OCI-LY3 (cell line): ENCODE measurements around the gene PPP1R9A.

Experiments
- H2AFZ ChIP-seq: fragments of 200-600, 300-600 bp; shearing (Covaris generic); 2 replicates; pipeline ENCODE4 v1.6.0; 2014; ENCODE audit warnings: antibody characterized with exemption, low read depth, low read length
- H3K27ac ChIP-seq: fragments of 200-600, 300-600 bp; sonication (generic); 2 replicates; pipeline ENCODE4 v1.5.1; 2014; ENCODE audit warnings: mild to moderate bottlenecking, low read length, moderate library complexity, mixed read lengths
- H3K27me3 ChIP-seq: fragments of 200-600, 300-600 bp; sonication (generic); 2 replicates; pipeline ENCODE4 v1.6.1; 2014; ENCODE audit warnings: low read depth, low read length, mixed read lengths
- H3K36me3 ChIP-seq: fragments of 200-600, 300-600 bp; sonication (generic); replicated peaks from 2 replicates; pipeline ENCODE3; 2014; ENCODE audit warnings: low read depth, low read length, mixed read lengths
- H3K4me1 ChIP-seq: fragments of 300-600, 200-600 bp; sonication (generic); 2 replicates; pipeline ENCODE4 v1.6.1; 2014; ENCODE audit warnings: low read length, mixed read lengths
- H3K4me2 ChIP-seq: fragments of 200-600, 300-600 bp; sonication (generic); 2 replicates; pipeline ENCODE4 v1.6.1; 2014; ENCODE audit warnings: low read length, mixed read lengths
- H3K4me3 ChIP-seq: fragments of 300-600, 200-600 bp; sonication (generic); 2 replicates; pipeline ENCODE4 v1.5.1; 2014; ENCODE audit warnings: antibody characterized with exemption, mild to moderate bottlenecking, low read length, moderate library complexity
- H3K79me2 ChIP-seq: fragments of 300-600, 200-600 bp; shearing (Covaris generic); 2 replicates; pipeline ENCODE4 v1.6.1; 2014; ENCODE audit warnings: mild to moderate bottlenecking, low read length, mixed read lengths
- H3K9ac ChIP-seq: fragments of 300-600, 200-600 bp; shearing (Covaris generic); 2 replicates; pipeline ENCODE4 v1.6.0; 2014; ENCODE audit warnings: mild to moderate bottlenecking, low read length, moderate library complexity
- H3K9me3 ChIP-seq: fragments of 200-600, 300-600 bp; shearing (Covaris generic); 2 replicates; pipeline ENCODE4 v1.6.1; 2014; ENCODE audit warnings: low read length, mixed read lengths; ENCODE audit not compliant: insufficient read depth
- H4K20me1 ChIP-seq: fragments of 200-600, 300-600 bp; sonication (generic); 2 replicates; pipeline ENCODE4 v1.6.1; 2016; ENCODE audit warnings: low read length, mixed read lengths; ENCODE audit not compliant: insufficient read depth
- CTCF ChIP-seq: fragments of 200-600, 300-600 bp; sonication (generic); IDR thresholded peaks from 2 replicates; pipeline ENCODE4 v1.5.1; 2014; ENCODE audit warnings: antibody characterized with exemption, low read length, low read depth
- EZH2phosphoT487 ChIP-seq: fragments of 200-600 bp; shearing (Covaris generic); IDR thresholded peaks from 2 replicates; pipeline ENCODE4 v1.6.1; 2018; ENCODE audit warnings: antibody characterized with exemption, mixed run types, low read depth

The PPP1R9A gene

GRCh38 chr7:95052566-95053094 lies 145.2 kb downstream of the PPP1R9A start:
- no peaks in the 10 kb centered on the region for H4K20me1 ChIP-seq
- no peak overlapping the region for H3K4me3 ChIP-seq
- no peak overlapping the region for H3K27ac ChIP-seq
- no peak overlapping the region for H3K9ac ChIP-seq
- no peaks in the 10 kb centered on the region for H3K9me3 ChIP-seq
- H3K36me3 ChIP-seq, result no peaks in the 10 kb centered on the region
- TF ChIP-seq CTCF, result no peak
- no peak for TF ChIP-seq EZH2phosphoT487
- H3K4me2 ChIP-seq, result no peak overlapping the region
- peaks cover 12% of the 10 kb centered on the region; the same call in 1 of the 2 replicates for H3K27me3 ChIP-seq
- no peaks in the 10 kb centered on the region for H3K4me1 ChIP-seq
- H3K79me2 ChIP-seq, result no peaks in the 10 kb centered on the region
- H2AFZ ChIP-seq, result no peak overlapping the region

GRCh38 chr7:95054386-95054785 lies 147.0 kb downstream of the PPP1R9A start:
- no peaks in the 10 kb centered on the region for H3K9me3 ChIP-seq
- no peaks in the 10 kb centered on the region for H3K79me2 ChIP-seq
- no peak overlapping the region for H3K4me2 ChIP-seq
- no peaks in the 10 kb centered on the region for H3K4me1 ChIP-seq
- no peak overlapping the region for H3K27ac ChIP-seq
- no peak overlapping the region for H2AFZ ChIP-seq
- no peak for TF ChIP-seq EZH2phosphoT487
- no peak for TF ChIP-seq CTCF
- H4K20me1 ChIP-seq, result no peaks in the 10 kb centered on the region
- peaks cover 1% of the 10 kb centered on the region; the same call in 1 of the 2 replicates for H3K27me3 ChIP-seq
- no peak overlapping the region for H3K9ac ChIP-seq
- H3K4me3 ChIP-seq, result no peak overlapping the region
- H3K36me3 ChIP-seq, result no peaks in the 10 kb centered on the region

GRCh38 chr7:95055295-95055694 lies 147.9 kb downstream of the PPP1R9A start:
- H2AFZ ChIP-seq, result no peak overlapping the region
- no peak for TF ChIP-seq CTCF
- no peak for TF ChIP-seq EZH2phosphoT487
- H3K9ac ChIP-seq, result no peak overlapping the region
- H3K4me1 ChIP-seq, result no peaks in the 10 kb centered on the region
- no peaks in the 10 kb centered on the region for H3K36me3 ChIP-seq
- no peak overlapping the region for H3K4me2 ChIP-seq
- H3K79me2 ChIP-seq, result no peaks in the 10 kb centered on the region
- H3K4me3 ChIP-seq, result no peak overlapping the region
- H4K20me1 ChIP-seq, result no peaks in the 10 kb centered on the region
- H3K9me3 ChIP-seq, result no peaks in the 10 kb centered on the region
- no peaks in the 10 kb centered on the region; the same call in 1 of the 2 replicates for H3K27me3 ChIP-seq
- H3K27ac ChIP-seq, result no peak overlapping the region

- H3K4me3 ChIP-seq, result no peak overlapping the region
- H3K9me3 ChIP-seq, result no peaks in the 10 kb centered on the region
- H3K9ac ChIP-seq, result no peak overlapping the region
- H2AFZ ChIP-seq, result no peak overlapping the region
- H3K27ac ChIP-seq, result no peak overlapping the region
- no peaks in the 10 kb centered on the region for H3K4me1 ChIP-seq
- TF ChIP-seq EZH2phosphoT487 (no peak), CTCF (no peak)
- no peaks in the 10 kb centered on the region for H3K79me2 ChIP-seq
- no peaks in the 10 kb centered on the region for H3K36me3 ChIP-seq
- H3K27me3 ChIP-seq, result no peaks in the 10 kb centered on the region; the same call in 1 of the 2 replicates
- H3K4me2 ChIP-seq, result no peak overlapping the region
- no peaks in the 10 kb centered on the region for H4K20me1 ChIP-seq
Observed at GRCh38 chr7:95056107-95056739, 148.8 kb downstream of the PPP1R9A start.
